Omental fat pad (tissue), 4 donors: ENCODE results near the gene GNAI1. TPM values are rescaled to one million over a fixed set of nuclear protein-coding genes. Genes with fewer than 3 reads are reported as not detected.

ENCODE experiments used
- ATAC-seq: fragments of 150-250 bp; one replicate; pipeline ENCODE4 v1.9.1; 2016; ENCODE audit warnings: mild to moderate bottlenecking, moderate library complexity; ENCODE audit not compliant: low FRiP score
- DNase-seq: peaks from one replicate; pipeline ENCODE4 v3.0.0-alpha.2; 2019; ENCODE audit warnings: low spot score
- CTCF ChIP-seq, 3 donors: fragments of 450-650 bp; IDR thresholded peaks; one replicate each; pipeline ENCODE4 v1.5.1; 2016 to 2017; ENCODE audit warnings: antibody characterized with exemption in 3 of 3, mild to moderate bottlenecking in 3 of 3, moderate library complexity in 2 of 3
- total RNA-seq, 4 donors: library from RNA; depleted of rRNA; stranded (reverse); fragments of >200 nt; gene quantifications; one replicate each; pipeline ENCODE4 v1.1.0, GENCODE V29; 2016

GNAI1 gene
- total RNA-seq, 4 donors from 2014 or later = 62.2 to 149 (median 92.6) TPM

GRCh38 chr7:80206763-80207162 lies 72.1 kb downstream of the GNAI1 start:
- TF ChIP-seq CTCF (IDR thresholded peaks at IDR 0.05) = no peak
- DNase-seq (no peak), ATAC-seq (no peak)

GRCh38 chr7:80207501-80207900 lies 72.9 kb downstream of the GNAI1 start:
- DNase-seq = no peak
- no peak for ATAC-seq
- TF ChIP-seq CTCF (IDR thresholded peaks at IDR 0.05) = no peak

GRCh38 chr7:80208700-80209099 lies 74.1 kb downstream of the GNAI1 start:
- no peak for TF ChIP-seq CTCF (IDR thresholded peaks at IDR 0.05)
- ATAC-seq (no peak), DNase-seq (no peak)

- no peak for ATAC-seq
- no peak for TF ChIP-seq CTCF (IDR thresholded peaks at IDR 0.05)
- DNase-seq = no peak
Measured at GRCh38 chr7:80210400-80210799, 75.8 kb downstream of the GNAI1 start.

- TF ChIP-seq CTCF (IDR thresholded peaks at IDR 0.05) = no peak
- ATAC-seq (no peak), DNase-seq (no peak)
Measured at GRCh38 chr7:80213814-80214213, 79.2 kb downstream of the GNAI1 start.

- TF ChIP-seq CTCF (IDR thresholded peaks at IDR 0.05) = no peak
- no peak for ATAC-seq
Measured at GRCh38 chr7:80215734-80216133, 81.1 kb downstream of the GNAI1 start.

GRCh38 chr7:80216996-80217842 lies 82.6 kb downstream of the GNAI1 start:
- ATAC-seq (no peak), DNase-seq (no peak)
- no peak for TF ChIP-seq CTCF (IDR thresholded peaks at IDR 0.05)

More at GRCh38 chr7:80215734-80216133, 81.1 kb downstream of the GNAI1 start:
- no peak for DNase-seq
